RCC 7860 (cell line): ENCODE measurements around the gene ANKRD20A1.
"Not testable (repeated sequence)": the region's sequence is repeated elsewhere in the genome, so short reads cannot be mapped to it uniquely, and the experiment has no call there.

Experiments used
- DNase-seq: peaks from one replicate; pipeline ENCODE4 v3.0.0-alpha.2; 2015; ENCODE audit warnings: low spot score
- FAIRE-seq: peaks from 2 replicates; lab custom pipeline; 2012; peaks lifted over from hg19 to GRCh38; lab: Jason Lieb, UNC

ANKRD20A1 gene

GRCh38 chr9:67858871-67859270 is at the start of gene ANKRD20A1:
TSS of gene ANKRD20A1 (plus strand) at chr9:67858931. CDS start at chr9:67859427, 496 bp downstream.
- FAIRE-seq, DNase-seq: not testable (repeated sequence)

- not testable (repeated sequence) for FAIRE-seq, DNase-seq
These were observed 26.6 kb upstream of the ANKRD20A1 start for GRCh38 chr9:67832088-67832487.
